ENCODE data around the gene ELP2.
"Not testable (repeated sequence)": the region's sequence is repeated elsewhere in the genome, so short reads cannot be mapped to it uniquely, and the experiment has no call there.

Gene ELP2, protein sequence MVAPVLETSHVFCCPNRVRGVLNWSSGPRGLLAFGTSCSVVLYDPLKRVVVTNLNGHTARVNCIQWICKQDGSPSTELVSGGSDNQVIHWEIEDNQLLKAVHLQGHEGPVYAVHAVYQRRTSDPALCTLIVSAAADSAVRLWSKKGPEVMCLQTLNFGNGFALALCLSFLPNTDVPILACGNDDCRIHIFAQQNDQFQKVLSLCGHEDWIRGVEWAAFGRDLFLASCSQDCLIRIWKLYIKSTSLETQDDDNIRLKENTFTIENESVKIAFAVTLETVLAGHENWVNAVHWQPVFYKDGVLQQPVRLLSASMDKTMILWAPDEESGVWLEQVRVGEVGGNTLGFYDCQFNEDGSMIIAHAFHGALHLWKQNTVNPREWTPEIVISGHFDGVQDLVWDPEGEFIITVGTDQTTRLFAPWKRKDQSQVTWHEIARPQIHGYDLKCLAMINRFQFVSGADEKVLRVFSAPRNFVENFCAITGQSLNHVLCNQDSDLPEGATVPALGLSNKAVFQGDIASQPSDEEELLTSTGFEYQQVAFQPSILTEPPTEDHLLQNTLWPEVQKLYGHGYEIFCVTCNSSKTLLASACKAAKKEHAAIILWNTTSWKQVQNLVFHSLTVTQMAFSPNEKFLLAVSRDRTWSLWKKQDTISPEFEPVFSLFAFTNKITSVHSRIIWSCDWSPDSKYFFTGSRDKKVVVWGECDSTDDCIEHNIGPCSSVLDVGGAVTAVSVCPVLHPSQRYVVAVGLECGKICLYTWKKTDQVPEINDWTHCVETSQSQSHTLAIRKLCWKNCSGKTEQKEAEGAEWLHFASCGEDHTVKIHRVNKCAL

DNA sequence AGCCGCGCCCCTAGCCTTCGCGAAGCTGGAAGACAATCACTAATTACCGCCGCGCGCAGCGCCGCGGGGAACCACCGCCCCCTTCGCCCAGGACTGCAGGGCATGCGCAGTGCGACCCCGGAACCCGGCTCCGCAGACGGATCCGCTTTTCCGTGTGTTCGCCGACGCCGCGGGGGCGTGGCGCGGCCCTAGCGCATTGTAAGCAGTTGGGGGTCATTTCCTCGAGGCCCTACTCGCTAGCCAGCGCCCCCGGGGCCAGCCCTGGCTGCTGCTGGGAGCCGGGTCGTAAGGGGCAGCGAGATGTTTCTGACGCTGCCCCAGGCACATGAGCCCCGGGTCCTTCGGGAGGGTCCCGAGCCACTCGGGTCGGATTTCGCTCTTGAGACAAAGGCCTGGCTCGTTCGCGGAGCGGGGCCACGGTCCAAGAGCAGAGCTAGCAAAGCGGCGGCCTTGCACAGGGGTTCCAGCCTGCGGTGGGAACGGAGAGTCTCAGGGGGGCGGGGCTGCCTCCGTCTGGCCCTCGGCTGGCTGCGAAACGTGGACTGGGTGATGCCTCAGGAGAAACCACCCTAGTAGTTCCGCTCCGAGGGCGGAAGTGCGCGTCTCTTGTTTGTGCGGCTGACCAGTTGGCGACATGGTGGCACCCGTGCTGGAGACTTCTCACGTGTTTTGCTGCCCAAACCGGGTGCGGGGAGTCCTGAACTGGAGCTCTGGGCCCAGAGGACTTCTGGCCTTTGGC lies at the start of gene ELP2, which contains the start of gene SLC39A6:
TSS of gene ELP2 (plus strand) at position 600 of the 739 bp plus-strand sequence. CDS start at position 635, 35 bp downstream.
TSS of gene SLC39A6 (minus strand) at position 41 of the 739 bp plus-strand sequence. CDS start 2,333 bp downstream, outside the sequence.
- DNase-seq (ENCODE audit: low read depth in 2 of 2) = peak; percentile 88 to 89

DNA sequence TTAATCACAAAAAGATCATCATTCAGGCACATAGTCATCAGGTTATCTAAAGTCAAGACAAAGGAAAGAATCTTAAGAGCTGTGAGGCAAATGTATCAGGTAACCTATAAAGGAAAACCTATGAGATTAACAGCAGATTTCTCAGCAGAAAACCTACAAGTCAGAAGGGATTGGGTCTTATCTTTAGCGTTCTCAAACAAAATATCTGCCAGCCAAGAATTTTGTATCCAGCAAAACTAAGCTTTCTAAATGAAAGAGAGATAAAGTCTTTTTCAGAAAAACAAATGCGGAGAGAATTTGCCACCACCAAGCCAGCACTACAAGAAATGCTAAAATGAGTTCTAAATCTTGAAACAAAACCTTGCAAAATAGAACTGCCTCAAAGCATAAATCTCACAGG lies 48.6 kb upstream of the ELP2 start:
- DNase-seq (ENCODE audit: low read depth in 2 of 2) = not testable (repeated sequence)

DNA sequence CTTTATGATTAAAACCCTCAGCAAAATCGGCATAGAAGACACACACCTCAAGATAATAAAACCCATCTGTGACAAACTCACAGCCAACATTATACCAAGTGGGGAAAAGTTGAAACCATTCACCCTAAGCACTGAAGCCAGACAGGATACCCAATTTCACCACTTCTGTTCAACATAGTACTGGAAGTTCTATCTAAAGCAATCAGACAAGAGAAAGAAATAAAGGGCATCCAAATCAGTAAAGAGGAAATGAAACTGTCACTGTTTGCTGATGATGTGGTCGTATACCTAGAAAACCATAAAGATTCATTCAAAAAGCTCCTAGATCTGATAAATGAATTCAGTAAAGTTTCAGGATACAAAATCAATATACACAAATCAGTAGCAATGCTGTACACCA lies 46.0 kb upstream of the ELP2 start:
- DNase-seq (ENCODE audit: low read depth in 2 of 2) = no peak

DNA sequence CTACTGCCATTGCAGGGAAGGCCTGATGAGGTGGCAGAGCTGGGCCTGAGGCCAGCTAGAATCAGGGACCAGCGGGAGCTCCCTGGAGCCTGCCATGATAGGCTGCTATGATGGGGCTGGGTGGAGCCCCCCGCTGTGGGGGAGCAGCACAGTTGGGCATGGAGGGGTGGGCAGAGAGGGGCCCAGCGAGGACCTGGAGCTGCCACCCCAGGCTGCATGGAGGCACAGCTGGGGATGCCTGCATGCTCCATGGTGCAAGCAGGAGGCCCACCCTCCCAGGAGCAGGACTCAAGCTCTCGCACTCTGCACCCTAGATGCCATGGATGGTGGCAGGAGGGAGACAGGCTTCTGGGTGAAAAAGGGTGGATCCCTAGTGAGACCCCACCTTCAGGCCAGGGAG lies 44.5 kb upstream of the ELP2 start:
- DNase-seq (ENCODE audit: low read depth in 2 of 2) = no peak

DNA sequence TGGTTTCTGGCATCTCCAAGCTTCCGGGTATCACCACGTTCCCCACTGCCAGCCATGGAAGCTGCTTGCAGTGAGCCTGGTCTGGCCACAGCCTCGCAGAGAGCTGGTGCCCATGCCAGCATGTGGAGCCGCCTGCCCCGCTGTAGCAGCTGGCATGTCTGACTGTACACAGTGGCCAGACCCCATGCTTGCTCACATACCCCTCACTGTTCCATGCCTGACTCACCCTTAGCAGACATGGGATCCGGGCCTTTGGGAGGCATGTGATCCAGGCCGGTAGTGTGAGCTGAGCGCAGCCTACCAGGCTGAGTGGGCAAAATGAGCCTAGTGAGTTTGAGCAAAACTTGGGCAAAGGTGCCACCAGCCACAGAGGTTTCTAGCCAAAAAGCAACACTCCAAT lies 43.5 kb upstream of the ELP2 start:
- DNase-seq (ENCODE audit: low read depth in 2 of 2) = no peak

DNA sequence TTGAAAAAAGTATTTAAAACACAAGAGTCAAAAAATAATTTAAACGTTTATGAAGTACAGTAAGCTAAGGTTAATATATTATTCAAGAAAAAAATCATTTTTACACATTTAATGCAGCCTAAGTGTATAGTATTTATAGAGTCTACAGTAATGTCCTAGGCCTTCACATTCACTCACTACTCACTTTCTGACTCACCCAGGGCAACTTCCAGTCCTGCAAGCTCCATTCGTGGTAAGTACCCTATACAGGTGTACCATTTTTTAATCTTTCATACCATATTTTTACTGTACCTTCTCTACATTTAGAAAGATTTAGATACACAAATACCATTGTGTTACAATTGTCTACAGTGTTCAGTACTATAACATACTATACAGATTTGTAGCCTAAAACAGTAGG lies 41.4 kb upstream of the ELP2 start:
- DNase-seq (ENCODE audit: low read depth in 2 of 2) = no peak

DNA sequence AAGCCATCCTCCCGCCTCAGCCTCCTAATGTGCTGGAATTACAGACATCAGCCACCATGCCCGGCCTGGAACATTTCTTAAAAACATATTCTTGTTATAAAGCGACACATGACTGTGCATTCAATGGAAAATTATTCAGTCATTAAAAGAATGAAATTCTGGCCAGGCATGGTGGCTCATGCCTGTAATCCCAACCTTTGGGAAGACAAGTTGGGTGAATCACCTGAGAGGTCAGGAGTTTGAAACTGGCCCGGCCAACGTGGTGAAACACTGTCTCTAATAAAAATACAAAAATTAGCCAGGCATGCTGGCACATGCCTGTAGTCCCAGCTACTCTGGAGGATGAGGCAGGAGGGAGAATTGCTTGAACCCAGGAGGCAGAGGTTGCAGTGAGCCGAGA lies 40.7 kb upstream of the ELP2 start:
- no peak for DNase-seq (ENCODE audit: low read depth in 2 of 2)

DNA sequence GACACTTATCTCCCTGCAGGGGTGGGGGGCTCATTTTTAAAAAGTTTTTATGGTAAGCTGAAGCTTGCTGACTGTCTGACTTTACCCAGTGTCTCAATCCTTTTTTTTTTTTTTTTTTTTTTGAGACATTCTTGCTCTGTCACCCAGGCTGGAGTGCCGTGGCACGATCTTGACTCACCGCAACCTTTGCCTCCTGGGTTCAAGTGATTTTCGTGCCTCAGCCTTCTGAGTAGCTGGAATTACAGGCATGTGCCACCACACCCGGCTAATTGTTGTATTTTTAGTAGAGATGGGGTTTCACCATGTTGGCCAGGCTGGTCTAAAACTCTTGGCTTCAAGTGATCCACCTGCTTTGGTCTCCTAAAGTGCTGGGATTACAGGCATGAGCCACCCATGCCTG lies 37.6 kb upstream of the ELP2 start:
- DNase-seq (ENCODE audit: low read depth in 2 of 2) = not testable (repeated sequence)

DNA sequence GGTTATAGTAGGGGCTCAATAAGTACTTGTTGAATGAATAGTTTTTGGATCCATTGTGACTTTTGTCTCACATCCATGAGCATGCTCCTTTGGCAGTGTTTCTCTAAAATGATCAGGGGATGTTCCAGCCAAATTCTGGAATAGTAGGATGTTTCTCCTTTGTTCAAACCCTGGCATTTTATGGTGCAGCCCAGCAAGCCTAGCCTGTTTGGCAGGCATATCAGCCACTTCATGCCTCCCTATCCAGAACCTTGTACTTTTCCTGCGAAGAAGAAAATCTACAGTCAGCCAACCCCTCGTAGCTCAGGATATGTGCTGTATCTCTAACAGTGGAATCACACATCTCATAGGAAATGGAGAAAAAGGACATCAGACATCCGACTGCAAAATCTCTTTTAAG lies 35.3 kb upstream of the ELP2 start:
- DNase-seq (ENCODE audit: low read depth in 2 of 2) = no peak

DNA sequence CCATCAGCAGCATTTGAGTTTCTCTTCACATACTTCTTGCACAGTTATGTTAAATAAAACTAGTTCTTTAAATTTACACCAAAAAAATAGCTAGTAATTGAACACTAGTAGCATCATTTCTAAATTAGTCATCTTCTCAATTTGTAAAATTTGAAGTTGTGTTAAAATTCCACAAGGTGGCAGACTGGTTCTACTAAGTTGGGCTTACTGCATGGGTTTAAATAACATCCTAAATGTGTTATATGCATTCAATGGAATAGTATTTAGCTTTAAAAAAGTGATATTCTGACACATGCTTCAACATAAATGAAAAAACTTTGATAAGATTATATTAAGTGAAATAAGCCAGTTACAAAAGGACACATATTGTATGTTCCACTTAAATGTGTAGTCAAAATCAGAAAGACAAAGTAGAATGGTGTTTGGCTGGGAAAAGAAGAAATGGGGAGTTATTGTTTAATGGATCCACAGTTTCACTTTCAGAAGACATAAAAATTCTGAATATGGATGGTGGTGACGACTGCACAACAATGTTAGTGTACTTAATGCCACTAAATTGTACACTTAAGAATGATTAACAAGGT lies 33.7 kb upstream of the ELP2 start:
- no peak for DNase-seq (ENCODE audit: low read depth in 2 of 2)

DNA sequence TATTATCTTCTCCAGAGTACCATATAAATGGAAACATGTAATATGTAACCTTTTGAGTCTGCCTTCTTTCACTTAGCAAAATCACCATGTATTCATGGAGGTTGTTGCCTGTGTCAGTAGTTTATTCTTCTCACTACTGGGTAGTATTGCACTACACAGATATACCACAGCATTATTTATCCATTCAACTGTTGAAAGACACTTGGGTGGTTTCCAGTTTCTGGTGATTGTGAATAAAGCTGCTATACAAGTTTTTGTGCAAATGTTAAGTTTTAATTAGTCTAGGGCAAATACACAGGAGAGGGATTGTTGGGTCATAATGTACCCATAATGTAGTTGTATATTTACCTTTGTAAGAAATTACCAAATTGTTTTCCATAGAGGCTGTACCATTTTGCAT lies 32.7 kb upstream of the ELP2 start:
- no peak for DNase-seq (ENCODE audit: low read depth in 2 of 2)

DNA sequence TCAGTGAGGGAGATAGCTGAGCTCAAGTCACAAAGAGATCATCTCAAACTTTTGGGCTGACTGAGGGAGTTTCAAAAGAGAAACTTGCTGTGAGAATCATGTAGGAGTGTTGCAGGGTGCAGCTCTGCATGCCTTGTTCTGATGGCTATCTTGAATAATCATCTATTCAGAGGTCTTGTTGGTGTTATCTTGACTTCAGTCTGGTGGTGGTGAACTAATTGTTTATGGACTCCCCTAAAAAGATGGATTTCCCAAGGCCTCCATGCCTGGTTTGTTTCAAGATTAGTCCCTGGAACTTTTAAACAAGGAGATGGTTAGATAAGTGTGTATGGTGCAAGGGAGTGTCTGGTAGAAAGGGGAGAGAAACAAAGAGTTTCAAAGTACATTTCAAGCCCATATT lies 30.4 kb upstream of the ELP2 start:
- no peak for DNase-seq (ENCODE audit: low read depth in 2 of 2)

DNA sequence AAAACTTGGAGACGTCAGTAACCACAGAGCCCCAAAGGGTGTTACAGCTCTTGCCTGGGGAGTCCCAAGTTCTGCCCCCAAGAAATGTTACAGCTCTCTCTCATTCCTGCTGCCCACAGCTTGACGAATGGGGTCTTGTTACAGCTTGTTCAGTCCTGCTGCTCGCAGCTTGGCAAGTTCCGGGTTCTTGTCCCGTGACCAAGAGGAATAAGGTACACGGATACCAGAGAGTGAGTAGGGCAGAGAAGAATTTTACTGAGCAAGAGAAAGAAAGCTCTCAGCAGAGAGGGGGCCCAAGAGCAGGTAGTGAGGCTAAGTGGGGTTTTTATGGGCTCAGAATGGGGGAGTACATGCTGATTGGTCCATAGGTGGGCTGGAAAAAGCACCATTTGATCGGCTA lies 27.8 kb upstream of the ELP2 start:
- DNase-seq (ENCODE audit: low read depth in 2 of 2) = no peak

DNA sequence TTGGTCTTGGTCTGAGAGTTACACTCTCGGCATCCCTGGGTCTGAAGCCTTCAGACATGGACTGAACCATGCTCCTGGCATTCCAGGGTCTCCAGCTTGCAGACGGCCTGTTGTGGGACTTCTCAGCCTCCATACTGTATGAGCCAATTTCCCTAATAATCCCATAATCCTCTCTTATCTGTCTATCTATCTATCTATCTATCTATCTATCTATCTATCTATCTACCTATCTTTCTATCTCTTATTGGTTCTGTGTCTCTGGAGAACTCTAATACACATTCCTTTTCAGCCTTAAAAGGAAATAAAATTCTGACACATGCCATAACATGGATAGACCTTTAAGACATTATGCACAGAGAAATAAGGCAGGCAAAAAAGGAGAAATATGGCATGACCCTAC lies 24.9 kb upstream of the ELP2 start:
- no peak for DNase-seq (ENCODE audit: low read depth in 2 of 2)

DNA sequence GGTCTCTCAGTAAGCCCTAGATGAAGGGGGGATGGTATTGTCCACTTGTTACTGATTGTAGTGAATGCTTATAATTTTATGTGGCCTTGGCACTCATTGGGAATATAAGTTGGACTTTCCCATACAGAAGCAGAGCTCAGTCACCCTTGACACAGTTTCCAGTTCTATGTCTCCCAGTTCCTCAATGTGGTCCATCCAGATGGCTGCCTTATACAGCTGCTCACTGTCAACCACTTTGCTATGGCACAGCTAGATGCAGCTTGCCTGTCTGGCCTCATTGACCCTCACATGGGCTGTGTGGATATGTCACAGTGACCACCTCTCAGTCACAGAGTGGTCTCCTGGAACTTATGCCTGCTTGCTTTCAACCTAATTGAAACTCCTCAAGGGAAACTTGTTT lies 22.2 kb upstream of the ELP2 start:
- DNase-seq (ENCODE audit: low read depth in 2 of 2) = no peak

DNA sequence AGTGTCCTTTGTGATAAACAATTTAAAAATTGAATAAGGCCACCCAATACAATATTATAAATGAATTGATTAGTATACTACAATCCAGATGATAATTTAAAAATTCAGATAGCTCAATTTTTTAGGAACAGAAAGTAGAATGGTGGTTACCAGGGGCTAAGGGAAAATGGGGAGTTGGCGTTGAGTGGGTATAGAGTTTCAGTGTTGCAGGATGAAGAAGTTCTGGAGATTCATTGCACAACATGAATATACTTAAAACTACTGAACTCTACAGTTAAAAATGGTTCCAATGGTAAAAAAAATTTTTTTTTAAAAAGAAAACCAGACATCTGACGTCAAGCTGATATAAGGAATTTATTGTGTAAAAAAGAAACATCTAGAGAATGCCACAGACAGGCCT lies 21.5 kb upstream of the ELP2 start:
- DNase-seq (ENCODE audit: low read depth in 2 of 2) = no peak

DNA sequence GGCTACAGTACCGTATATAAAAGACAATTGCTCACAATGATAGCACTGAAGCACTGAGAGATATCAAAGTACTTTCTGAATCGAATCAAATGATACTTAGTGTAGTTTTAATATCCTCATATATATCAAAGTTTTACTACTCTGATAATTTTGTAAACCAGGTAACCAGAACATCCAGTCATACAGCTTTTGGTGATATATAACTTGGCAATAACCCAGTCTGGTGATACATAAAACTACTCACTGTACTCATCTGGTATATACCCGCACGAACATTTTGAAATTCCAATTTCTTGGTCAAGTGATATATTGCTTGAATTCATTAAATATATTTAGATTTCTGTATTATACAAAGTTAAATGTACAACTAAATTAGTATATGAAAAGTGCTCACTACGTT lies 21.1 kb upstream of the ELP2 start:
- no peak for DNase-seq (ENCODE audit: low read depth in 2 of 2)

DNA sequence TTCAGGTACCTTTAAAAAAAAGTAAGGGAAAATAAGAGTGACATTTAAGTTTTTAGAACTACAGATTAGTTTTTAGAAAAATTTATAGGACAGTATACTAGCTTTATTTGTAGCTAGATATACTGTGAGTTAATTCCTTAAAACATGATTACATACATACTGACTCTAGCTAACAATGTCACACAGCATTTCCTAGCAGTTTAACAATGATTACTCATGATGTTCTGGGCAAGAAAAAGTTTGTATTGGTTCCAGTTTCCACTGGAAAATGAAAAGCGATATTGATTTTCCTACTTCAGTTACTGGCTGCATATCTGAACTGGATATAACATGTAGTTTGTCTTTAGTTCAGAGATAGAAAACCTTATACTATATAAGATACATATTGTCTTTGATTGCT lies 20.0 kb upstream of the ELP2 start:
- no peak for DNase-seq (ENCODE audit: low read depth in 2 of 2)

DNA sequence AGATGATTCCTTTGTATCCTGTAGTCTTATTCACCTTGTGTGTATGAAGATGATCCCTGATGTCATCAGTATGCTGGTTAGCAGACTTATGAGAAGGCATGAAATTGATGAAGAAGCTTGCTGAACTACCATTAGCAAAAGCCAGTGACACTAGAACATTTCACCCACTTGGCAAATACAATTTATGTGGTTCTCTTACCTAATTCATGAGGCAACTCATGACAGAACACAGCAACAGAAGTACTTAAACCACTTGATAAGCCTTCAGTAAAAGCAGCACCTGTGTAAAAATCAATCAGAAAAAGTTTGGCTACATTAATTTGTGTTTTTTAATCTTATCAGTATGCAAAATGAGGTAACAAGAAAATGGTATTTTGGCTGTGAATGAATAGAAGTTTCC lies 17.4 kb upstream of the ELP2 start:
- no peak for DNase-seq (ENCODE audit: low read depth in 2 of 2)

DNA sequence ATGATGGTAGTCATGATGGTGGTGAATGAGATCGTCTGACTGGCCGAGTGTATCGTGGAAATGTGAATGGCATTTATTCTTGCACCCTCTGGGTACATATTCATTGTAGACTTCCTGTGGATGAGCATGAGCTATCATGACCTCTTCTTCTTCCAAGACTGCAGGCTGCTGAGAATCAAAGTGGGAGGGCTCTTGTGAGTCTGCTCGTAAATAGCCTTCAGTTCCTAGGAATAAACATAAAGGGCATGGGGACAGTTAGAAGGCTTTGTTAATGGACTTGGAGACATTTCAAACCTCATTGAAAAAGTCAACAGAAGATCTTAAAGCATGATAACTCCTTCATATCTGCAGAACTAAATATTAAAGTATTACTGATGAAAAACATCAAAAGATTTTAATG lies 15.4 kb upstream of the ELP2 start:
- DNase-seq (ENCODE audit: low read depth in 2 of 2) = no peak

DNA sequence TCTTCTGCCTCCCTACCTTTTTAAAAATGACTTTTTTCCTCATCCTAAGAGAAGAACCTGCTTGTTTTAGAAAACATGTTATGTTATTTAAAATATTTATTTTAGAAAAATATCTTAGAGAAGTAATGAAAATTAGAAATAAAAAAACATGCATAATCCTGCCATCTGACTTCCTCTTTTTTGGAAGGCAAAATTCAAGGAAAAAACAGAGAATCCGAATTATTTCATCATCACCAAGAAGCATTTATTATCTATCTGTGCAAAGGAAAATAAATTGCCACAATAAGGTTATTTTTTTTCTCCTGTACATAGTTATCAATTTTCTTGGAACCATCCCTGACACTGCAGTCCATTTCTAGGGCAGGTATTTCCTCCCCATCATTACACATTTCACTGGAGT lies 15.0 kb upstream of the ELP2 start:
- DNase-seq (ENCODE audit: low read depth in 2 of 2) = no peak

DNA sequence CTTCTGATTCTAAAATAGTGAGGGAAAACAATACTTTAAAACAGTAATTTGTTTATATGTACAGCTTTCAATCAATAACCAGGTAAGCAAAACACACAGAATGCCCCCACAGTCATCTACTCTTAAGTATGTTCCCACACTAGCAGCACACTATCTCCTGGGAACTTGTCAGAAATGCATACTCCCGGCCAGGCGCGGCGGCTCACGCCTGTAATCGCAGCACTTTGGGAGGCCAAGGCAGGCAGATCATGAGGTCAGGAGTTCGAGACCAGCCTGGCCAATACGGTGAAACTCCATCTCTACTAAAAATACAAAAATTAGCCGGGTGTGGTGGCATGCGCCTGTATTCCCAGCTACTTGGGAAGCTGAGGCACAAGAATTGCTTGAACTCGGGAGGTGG lies 12.9 kb upstream of the ELP2 start:
- not testable (repeated sequence) for DNase-seq (ENCODE audit: low read depth in 2 of 2)
